ENCODE results near the gene SLC27A3. TPM values are rescaled to one million over a fixed set of nuclear protein-coding genes. Genes with fewer than 3 reads are reported as not detected.

SLC27A3 gene
- total and polyA plus RNA-seq, 10 of the 15 experiments (the other 5 are each of a cell fraction or from before 2014, with no cell fraction given) = 2.6 to 18.1 (median 8.3) TPM

- no peak for TF ChIP-seq BRCA1 (IDR thresholded peaks at IDR 0.05; ENCODE audit: low read depth, low read length)
- TF ChIP-seq DPF2 (IDR thresholded peaks at IDR 0.05) = no peak
- TF ChIP-seq ESRRA (IDR thresholded peaks at IDR 0.05; ENCODE audit: low read length) = no peak
- no peak for TF ChIP-seq ZZZ3 (IDR thresholded peaks at IDR 0.05; ENCODE audit: control insufficient read depth, insufficient read length, low read depth)
- TF ChIP-seq TAF1 (IDR thresholded peaks at IDR 0.05; ENCODE audit: borderline replicate concordance, low read depth, low read length) = no peak
- no peak for TF ChIP-seq E4F1 (IDR thresholded peaks at IDR 0.05; ENCODE audit: borderline replicate concordance, partially characterized antibody)
- TF ChIP-seq IRF3 (IDR thresholded peaks at IDR 0.05) = no peak
- no peak for TF ChIP-seq TBL1XR1 (IDR thresholded peaks at IDR 0.05; ENCODE audit: low read depth, low read length)
- no peak; the same call in 1 of the 2 replicates for TF ChIP-seq HDGF (IDR thresholded peaks at IDR 0.05)
- TF ChIP-seq E2F4 (IDR thresholded peaks at IDR 0.05; ENCODE audit: low read depth, low read length) = no peak
- no peak for TF ChIP-seq GABPA (IDR thresholded peaks at IDR 0.05; ENCODE audit: low read depth)
- TF ChIP-seq BHLHE40 (IDR thresholded peaks at IDR 0.05; ENCODE audit: borderline replicate concordance in 1 of 2, low read depth in 2 of 2, low read length in 1 of 2) = no peak
- TF ChIP-seq ZNF687 (IDR thresholded peaks at IDR 0.05) = no peak
- 0 out of 2 replicates have a peak, but pooled peaks have one; percentile 31 for TF ChIP-seq RAD51 (IDR thresholded peaks at IDR 0.05)
- TF ChIP-seq SIN3A (IDR thresholded peaks at IDR 0.05; ENCODE audit: low read depth, low read length) = no peak
- TF ChIP-seq HDAC6 (IDR thresholded peaks at IDR 0.05; ENCODE audit: unreplicated experiment) = no peak
- TF ChIP-seq JUND (IDR thresholded peaks at IDR 0.05; ENCODE audit: low read depth, low read length) = no peak
- no peak for TF ChIP-seq SRF (IDR thresholded peaks at IDR 0.05; ENCODE audit: low read depth in 2 of 2, low read length in 2 of 2)
Observed at GRCh38 chr1:153796786-153797659, 21.8 kb downstream of the SLC27A3 start (continued).

All from GM12878 (cell line).